K562 (cell line): Measurements from ENCODE around the gene U2SURP. TPM values are rescaled to one million over a fixed set of nuclear protein-coding genes. Genes with fewer than 3 reads are reported as not detected.

Experiments
- ARID1B ChIP-seq: fragments of 450-650 bp; IDR thresholded peaks from 2 replicates; pipeline ENCODE4 v1.6.1; 2016; ENCODE audit warnings: antibody characterized with exemption, mild to moderate bottlenecking, inconsistent platforms
- CBX3 ChIP-seq, 2 experiments: IDR thresholded peaks; 1 replicate in 1 of 2; 2 replicates in 1 of 2; pipeline ENCODE4 v1.6.1; 2012; ENCODE audit warnings: inconsistent platforms in 2 of 2, low read length in 2 of 2, borderline replicate concordance in 1 of 2, control low read depth in 1 of 2
- EGR1 ChIP-seq: fragments of 450-650 bp; conservative IDR thresholded peaks from 2 replicates; pipeline ENCODE4 v1.6.1; 2017; ENCODE audit warnings: mild to moderate bottlenecking
- FOXK1 ChIP-seq: sonication (generic); formaldehyde crosslinking; IDR thresholded peaks from 2 replicates; pipeline ENCODE4 v1.8.0; 2022; ENCODE audit warnings: missing genetic modification reagents, mild to moderate bottlenecking, borderline replicate concordance
- GABPB1 ChIP-seq: sonication (generic); formaldehyde crosslinking; IDR thresholded peaks from 2 replicates; pipeline ENCODE4 v1.8.0; 2022; ENCODE audit warnings: mild to moderate bottlenecking, missing genetic modification reagents
- HDAC2 ChIP-seq: fragments of 450-650 bp; IDR thresholded peaks from 2 replicates; pipeline ENCODE4 v1.6.1; 2016; ENCODE audit warnings: mild to moderate bottlenecking
- HDGF ChIP-seq: fragments of 450-650 bp; IDR thresholded peaks from 2 replicates; pipeline ENCODE4 v1.6.1; 2016
- HMG20B ChIP-seq: fragments of 250-450 bp; sonication (Bioruptor Pico); IDR thresholded peaks from 2 replicates; pipeline ENCODE4 v1.5.0; 2021; ENCODE audit warnings: mild to moderate bottlenecking
- NCOA2 ChIP-seq, 2 experiments: fragments of 450-650 bp; IDR thresholded peaks; 2 replicates each; pipeline ENCODE4 v1.6.1; 2018; ENCODE audit warnings: mild to moderate bottlenecking in 2 of 2, moderate library complexity in 1 of 2; ENCODE audit not compliant: partially characterized antibody in 2 of 2
- PHB ChIP-seq: fragments of 250-450 bp; sonication (Bioruptor Pico); IDR thresholded peaks from 2 replicates; pipeline ENCODE4 v1.5.0; 2021
- POLR3A ChIP-seq: IDR thresholded peaks from 2 replicates; pipeline ENCODE4 v1.6.1; 2011; ENCODE audit warnings: borderline replicate concordance, mild to moderate bottlenecking, moderate library complexity; ENCODE audit not compliant: insufficient read length, insufficient read depth; ENCODE audit errors: extremely low read depth
- PTRF ChIP-seq: fragments of 450-650 bp; IDR thresholded peaks from 2 replicates; pipeline ENCODE4 v1.6.1; 2016; ENCODE audit warnings: mild to moderate bottlenecking, missing genetic modification characterization, missing compliant biosample characterization
- RAD21 ChIP-seq, 2 experiments: fragments of 250-450 bp in 1 of 2; fragments of 450-650 bp in 1 of 2; sonication (Bioruptor Pico) in 1 of 2; formaldehyde crosslinking in 1 of 2; IDR thresholded peaks in 1 of 2; conservative IDR thresholded peaks in 1 of 2; 2 replicates each; pipeline versions ENCODE4 v1.4.0 to v1.8.0; 2020 to 2022; ENCODE audit warnings: mild to moderate bottlenecking in 2 of 2, moderate library complexity in 1 of 2
- STAT6 ChIP-seq: sonication (generic); formaldehyde crosslinking; IDR thresholded peaks from 2 replicates; pipeline ENCODE4 v1.8.1; 2023; ENCODE audit warnings: mild to moderate bottlenecking, missing genetic modification reagents
- ZNF239 ChIP-seq: fragments of 250-450 bp; sonication (Bioruptor Pico); IDR thresholded peaks from 2 replicates; pipeline ENCODE4 v1.4.0; 2020; ENCODE audit warnings: mild to moderate bottlenecking
- ZNF584 ChIP-seq: fragments of 200-800 bp; sonication (Bioruptor generic); IDR thresholded peaks from 2 replicates; pipeline ENCODE4 v1.6.1; 2016; ENCODE audit warnings: low read depth, mild to moderate bottlenecking, missing genetic modification characterization, missing compliant biosample characterization
- ZNF695 ChIP-seq: fragments of 450-650 bp; formaldehyde crosslinking; IDR thresholded peaks from 2 replicates; pipeline ENCODE4 v1.4.0; 2020; ENCODE audit warnings: mild to moderate bottlenecking, moderate library complexity
- ZNF696 ChIP-seq: fragments of 250-450 bp; sonication (Bioruptor Pico); conservative IDR thresholded peaks from 2 replicates; pipeline ENCODE4 v1.4.0; 2020; ENCODE audit warnings: mild to moderate bottlenecking, moderate library complexity
- ZNF76 ChIP-seq: fragments of 250-450 bp; sonication (Bioruptor Pico); IDR thresholded peaks from 2 replicates; pipeline ENCODE4 v1.4.0; 2020; ENCODE audit warnings: mild to moderate bottlenecking, moderate library complexity, borderline replicate concordance
- polyA plus RNA-seq, 8 experiments: library from polyadenylated mRNA; depleted of rRNA in 4 of 8; stranded (reverse) in 5 of 8; unstranded in 3 of 8; fragments of >200 nt; fragmentation: Nextera tagmentation in 2 of 8; fragmentation: Illumina TruSeq in 1 of 8; extraction: Ambion mirVana in 2 of 8; extraction: Trizol in 1 of 8; gene quantifications; 2 replicates each; pipeline versions ENCODE4 v1.2.1 to v1.2.3, GENCODE V29; 2011 to 2014; ENCODE audit warnings: inconsistent platforms in 1 of 8, missing spikeins in 1 of 8
- total RNA-seq, 7 experiments: library from RNA; depleted of rRNA in 6 of 7; stranded (reverse); fragments of >200 nt in 6 of 7; fragmentation: Illumina TruSeq in 2 of 7; extraction: Trizol in 2 of 7; gene quantifications; 2 replicates each; pipeline versions ENCODE4 v1.2.1 to v1.2.3, GENCODE V29; 2011 to 2021; ENCODE audit warnings: low replicate concordance in 1 of 7
- TF ChIP-seq, protein P1 (sequence below): fragments of 250-450 bp; sonication (Bioruptor Pico); IDR thresholded peaks from 2 replicates; pipeline ENCODE4 v1.4.0; 2020; ENCODE audit warnings: borderline replicate concordance
- TF ChIP-seq, protein P2 (sequence below): sonication (generic); formaldehyde crosslinking; IDR thresholded peaks from 2 replicates; pipeline ENCODE4 v1.8.0; 2022; ENCODE audit warnings: missing genetic modification reagents, mild to moderate bottlenecking, borderline replicate concordance

U2SURP gene
- total and polyA plus RNA-seq, 9 of the 15 experiments (the other 6 are each of a cell fraction or from before 2014, with no cell fraction given): 128 to 322 (median 191) TPM

DNA sequence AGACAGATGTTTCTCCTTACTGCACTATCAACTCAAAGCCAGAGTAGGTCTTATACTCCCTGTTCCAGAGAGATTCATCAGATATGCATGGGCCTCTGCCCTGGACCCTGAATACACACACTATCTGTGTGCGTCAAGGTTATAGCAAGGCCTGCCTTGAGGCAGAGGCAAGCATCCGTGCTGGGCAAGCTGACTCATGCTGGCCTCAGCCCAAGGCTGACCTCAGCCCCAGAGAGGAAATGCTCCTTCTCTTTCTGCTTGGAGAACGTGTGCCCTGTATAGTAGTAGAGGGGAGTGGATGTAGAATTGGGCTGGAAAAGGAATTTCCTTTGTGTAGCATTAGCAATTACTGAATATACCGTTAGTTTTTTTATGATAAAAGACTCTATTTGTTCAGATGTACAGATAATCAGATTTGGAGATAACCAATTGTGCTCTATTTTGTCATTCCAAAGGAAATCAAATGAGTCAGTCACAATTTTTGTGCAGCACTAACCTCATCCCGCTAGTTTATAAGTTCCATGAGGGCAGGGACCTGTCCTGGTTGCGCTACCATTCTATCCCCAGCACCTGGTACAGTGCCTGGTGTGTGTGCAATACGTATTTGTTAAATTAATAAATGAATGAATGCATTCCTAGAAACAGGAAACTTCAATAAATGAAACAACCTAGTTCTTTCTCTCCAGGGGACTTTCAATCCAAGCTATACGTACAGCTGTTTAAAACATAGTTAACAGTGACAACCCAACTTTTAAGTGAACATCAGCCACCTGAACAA is 24.6 kb upstream of the U2SURP start (continued):
- TF ChIP-seq FOXK1 (CRISPR knock-in tag) (no peak), GABPB1 (CRISPR knock-in tag) (no peak), CBX3 (IDR thresholded peaks at IDR 0.05; ENCODE audit: borderline replicate concordance in 1 of 2, low read length in 2 of 2) (peak in 1 of 2 experiments; percentile 93; a peak in 2 of 3 replicates), PTRF (no peak), PHB (CRISPR knock-in tag) (no peak), POLR3A (no peak), HDGF (no peak), ZNF696 (CRISPR knock-in tag) (no peak), ARID1B (peak; percentile 96), HMG20B (CRISPR knock-in tag) (no peak), NCOA2 (IDR thresholded peaks at IDR 0.05; ENCODE audit: partially characterized antibody in 2 of 2) (no peak), HDAC2 (peak; percentile 92), ZNF584 (CRISPR knock-in tag) (peak; percentile 45; the same call in 1 of the 2 replicates), ZNF239 (peak; percentile 86), ZNF76 (CRISPR knock-in tag) (no peak), STAT6 (no peak), EGR1 (no peak), RAD21 (CRISPR knock-in tag; conservative IDR thresholded peaks at IDR 0.05 in 1 of 2, IDR thresholded peaks at IDR 0.05 in 1 of 2) (peak in 1 of 2 experiments; percentile 16; a peak in 1 of 4 replicates), ZNF695 (no peak)
- TF ChIP-seq, protein P1, sequence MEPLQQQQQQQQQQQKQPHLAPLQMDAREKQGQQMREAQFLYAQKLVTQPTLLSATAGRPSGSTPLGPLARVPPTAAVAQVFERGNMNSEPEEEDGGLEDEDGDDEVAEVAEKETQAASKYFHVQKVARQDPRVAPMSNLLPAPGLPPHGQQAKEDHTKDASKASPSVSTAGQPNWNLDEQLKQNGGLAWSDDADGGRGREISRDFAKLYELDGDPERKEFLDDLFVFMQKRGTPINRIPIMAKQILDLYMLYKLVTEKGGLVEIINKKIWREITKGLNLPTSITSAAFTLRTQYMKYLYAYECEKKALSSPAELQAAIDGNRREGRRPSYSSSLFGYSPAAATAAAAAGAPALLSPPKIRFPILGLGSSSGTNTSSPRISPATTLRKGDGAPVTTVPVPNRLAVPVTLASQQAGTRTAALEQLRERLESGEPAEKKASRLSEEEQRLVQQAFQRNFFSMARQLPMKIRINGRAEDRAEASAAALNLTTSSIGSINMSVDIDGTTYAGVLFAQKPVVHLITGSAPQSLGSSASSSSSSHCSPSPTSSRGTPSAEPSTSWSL (CRISPR knock-in tag): no peak
- TF ChIP-seq, protein P2, sequence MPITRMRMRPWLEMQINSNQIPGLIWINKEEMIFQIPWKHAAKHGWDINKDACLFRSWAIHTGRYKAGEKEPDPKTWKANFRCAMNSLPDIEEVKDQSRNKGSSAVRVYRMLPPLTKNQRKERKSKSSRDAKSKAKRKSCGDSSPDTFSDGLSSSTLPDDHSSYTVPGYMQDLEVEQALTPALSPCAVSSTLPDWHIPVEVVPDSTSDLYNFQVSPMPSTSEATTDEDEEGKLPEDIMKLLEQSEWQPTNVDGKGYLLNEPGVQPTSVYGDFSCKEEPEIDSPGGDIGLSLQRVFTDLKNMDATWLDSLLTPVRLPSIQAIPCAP (CRISPR knock-in tag): no peak
